ENCODE data around the gene HTR1B.

- TF ChIP-seq POLR2A (IDR thresholded peaks at IDR 0.05) (no peak), CTCF (IDR thresholded peaks at IDR 0.05) (no peak)
Measured at GRCh38 chr6:77492530-77492929, 29.2 kb upstream of the HTR1B start.

All from testis (tissue), 2 donors.